Measurements from ENCODE around the gene GALM. TPM values are rescaled to one million over a fixed set of nuclear protein-coding genes. Genes with fewer than 3 reads are reported as not detected.
A peak's percentile ranks its signal among the peaks of the same experiment; 100 is the strongest.

GALM gene
- total and polyA plus RNA-seq, 2 donors (not counting 3 experiments of a cell fraction or from before 2014, with no cell fraction given): 4.8 to 6.1 TPM

GRCh38 chr2:38666556-38666910, 619 bp downstream of the GALM start:
- ChIA-PET CTCF (interaction anchor here (1.1 to 2.5 kb wide), 3 partner anchors 64 to 98 kb away, joined by 3 to 11 read pairs (median 4); partner anchors contain the start of gene HNRNPLL), POLR2A (interaction anchor here (0.6 to 1.8 kb wide), 3 partner anchors 61 to 85 kb away, joined by 3 to 12 read pairs (median 5); partner anchors contain the start of gene SRSF7)
- no peak for FAIRE-seq
- no peak overlapping the region for H3K27ac ChIP-seq (ENCODE audit: insufficient read depth, low read depth, low read length)
- H3K9me3 ChIP-seq (replicated peaks; ENCODE audit: control insufficient read depth, insufficient read depth, low read length): no peaks in the 10 kb centered on the region
- DNase-seq (ENCODE audit: low read depth, low spot score): no peak
- TF ChIP-seq POLR2AphosphoS5 (IDR thresholded peaks at IDR 0.05; ENCODE audit: insufficient read depth, low read depth, low read length) (no peak), EZH2 (IDR thresholded peaks at IDR 0.05; ENCODE audit: borderline replicate concordance, low read depth, low read length, severe bottlenecking) (no peak), POLR2A (IDR thresholded peaks at IDR 0.05; ENCODE audit: low read depth, low read length) (no peak), JUN (IDR thresholded peaks at IDR 0.05; ENCODE audit: borderline replicate concordance, insufficient read depth, insufficient read length, low read depth) (no peak)
- TF ChIP-seq, protein P1, sequence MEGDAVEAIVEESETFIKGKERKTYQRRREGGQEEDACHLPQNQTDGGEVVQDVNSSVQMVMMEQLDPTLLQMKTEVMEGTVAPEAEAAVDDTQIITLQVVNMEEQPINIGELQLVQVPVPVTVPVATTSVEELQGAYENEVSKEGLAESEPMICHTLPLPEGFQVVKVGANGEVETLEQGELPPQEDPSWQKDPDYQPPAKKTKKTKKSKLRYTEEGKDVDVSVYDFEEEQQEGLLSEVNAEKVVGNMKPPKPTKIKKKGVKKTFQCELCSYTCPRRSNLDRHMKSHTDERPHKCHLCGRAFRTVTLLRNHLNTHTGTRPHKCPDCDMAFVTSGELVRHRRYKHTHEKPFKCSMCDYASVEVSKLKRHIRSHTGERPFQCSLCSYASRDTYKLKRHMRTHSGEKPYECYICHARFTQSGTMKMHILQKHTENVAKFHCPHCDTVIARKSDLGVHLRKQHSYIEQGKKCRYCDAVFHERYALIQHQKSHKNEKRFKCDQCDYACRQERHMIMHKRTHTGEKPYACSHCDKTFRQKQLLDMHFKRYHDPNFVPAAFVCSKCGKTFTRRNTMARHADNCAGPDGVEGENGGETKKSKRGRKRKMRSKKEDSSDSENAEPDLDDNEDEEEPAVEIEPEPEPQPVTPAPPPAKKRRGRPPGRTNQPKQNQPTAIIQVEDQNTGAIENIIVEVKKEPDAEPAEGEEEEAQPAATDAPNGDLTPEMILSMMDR (IDR thresholded peaks at IDR 0.05; ENCODE audit: extremely low read depth in 1 of 2, insufficient read depth in 1 of 2, low read depth in 1 of 2, low read length in 2 of 2): no peak
- TF ChIP-seq, protein P2, sequence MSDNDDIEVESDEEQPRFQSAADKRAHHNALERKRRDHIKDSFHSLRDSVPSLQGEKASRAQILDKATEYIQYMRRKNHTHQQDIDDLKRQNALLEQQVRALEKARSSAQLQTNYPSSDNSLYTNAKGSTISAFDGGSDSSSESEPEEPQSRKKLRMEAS (IDR thresholded peaks at IDR 0.05; ENCODE audit: insufficient read depth, insufficient read length): no peak
- no peaks in the 10 kb centered on the region for H4K20me1 ChIP-seq (replicated peaks; ENCODE audit: control insufficient read depth, extremely low read depth, insufficient read depth, low read length)
- H2AFZ ChIP-seq (ENCODE audit: low read depth, low read length): peak overlapping the region; percentile 78
- H3K4me2 ChIP-seq (ENCODE audit: insufficient read depth, low read length): peak overlapping the region; percentile 50
- H3K27me3 ChIP-seq (ENCODE audit: control insufficient read depth in 2 of 2, insufficient read depth in 2 of 2, low read length in 2 of 2): no peaks in the 10 kb centered on the region
- no peak overlapping the region for H3K9ac ChIP-seq (replicated peaks; ENCODE audit: extremely low read depth, insufficient read depth, low read length)
- no peaks in the 10 kb centered on the region for H3K79me2 ChIP-seq (ENCODE audit: control insufficient read depth, insufficient read depth, low read length)
- H3K9me1 ChIP-seq (replicated peaks; ENCODE audit: control insufficient read depth, extremely low read depth, insufficient read depth, low read length): no peaks in the 10 kb centered on the region
- dilution Hi-C loops (cut with MboI; ENCODE audit: extremely low pct_ligation_motif_present, low sequenced_read_pairs): no loop called here
- H3K4me1 ChIP-seq (ENCODE audit: control insufficient read depth, extremely low read depth, insufficient read depth, low read length): peaks cover 3% of the 10 kb centered on the region
- peak overlapping the region in 2 of 3 experiments; percentile 44 to 46 for H3K4me3 ChIP-seq (replicated peaks in 1 of 3; ENCODE audit: insufficient read depth in 1 of 3, low read depth in 1 of 3, low read length in 3 of 3)
- intact Hi-C loops (cut with micrococcal nuclease): loop anchor here (1.0 to 5.0 kb wide), 2 partner anchors 63 to 289 kb away; partner anchors contain the start of gene ATL2
- no TSS peak for BruUV-seq (replicated peaks)
- no peaks in the 10 kb centered on the region for H3K36me3 ChIP-seq (ENCODE audit: control insufficient read depth in 2 of 2, extremely low read depth in 1 of 2, insufficient read depth in 2 of 2, low read length in 2 of 2)

Measured in endothelial cell of umbilical vein (primary cell).